ENCODE measurements around the gene SCRN2. TPM values are rescaled to one million over a fixed set of nuclear protein-coding genes. Genes with fewer than 3 reads are reported as not detected.

SCRN2 gene
- total and polyA plus RNA-seq, 2 of the 8 experiments (the other 6 are each of a cell fraction or from before 2014, with no cell fraction given): 24.4 to 42.3 TPM

DNA sequence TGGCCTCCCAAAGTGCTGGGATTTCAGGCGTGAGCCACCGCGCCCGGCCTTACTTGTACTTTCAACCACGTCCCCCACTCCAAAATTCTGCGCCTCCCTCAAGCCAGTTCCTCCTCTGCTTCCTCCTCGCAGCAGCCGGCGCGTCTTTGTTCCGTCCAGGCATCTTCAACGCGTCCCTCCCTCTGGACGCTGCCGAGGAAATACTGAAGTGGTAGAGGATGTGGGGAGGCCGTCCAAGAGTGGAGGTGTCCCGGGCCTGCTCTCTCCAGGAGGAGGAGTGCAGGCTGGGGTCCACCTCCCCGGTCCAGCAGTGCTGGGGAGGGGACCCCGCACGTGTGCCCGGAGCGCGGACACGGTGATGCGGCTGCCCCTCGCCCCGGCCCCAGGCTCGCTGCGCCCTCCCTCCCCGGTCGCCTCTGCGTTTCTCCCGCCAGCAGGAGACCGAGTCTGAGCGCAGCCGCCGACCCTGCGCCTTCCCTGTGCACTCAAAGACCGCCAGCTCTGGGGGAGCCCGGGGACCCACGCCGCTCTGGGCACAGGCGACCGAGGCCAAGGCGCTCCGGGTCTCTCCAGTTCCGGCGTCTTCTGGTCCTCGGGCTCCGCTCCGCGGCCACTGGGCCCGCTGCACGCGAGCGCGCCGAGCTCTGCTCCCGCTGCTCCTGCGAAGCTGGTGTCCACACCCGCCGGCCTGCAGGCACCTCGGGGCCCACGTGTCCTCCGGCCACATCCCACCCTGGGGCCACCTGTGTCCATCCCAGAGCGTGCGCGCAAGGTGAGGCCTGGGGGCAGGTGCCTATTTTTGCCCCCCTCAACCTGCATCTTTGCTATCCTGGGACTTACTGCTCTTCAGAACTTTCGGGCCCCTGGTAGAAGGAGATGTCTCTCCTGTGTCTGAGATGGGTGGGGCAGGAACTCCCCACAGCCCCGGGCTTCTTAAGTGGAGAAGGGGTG is 51.2 kb downstream of the SCRN2 start:
- no peak overlapping the region for H4K5ac ChIP-seq (ENCODE audit: insufficient read length, low read depth, low read length)
- no peaks in the 10 kb centered on the region for H3K9me3 ChIP-seq (ENCODE audit: insufficient read depth in 2 of 2, low read depth in 1 of 2, low read length in 1 of 2)
- H2BK12ac ChIP-seq (ENCODE audit: low read depth, low read length): no peak overlapping the region; the same call in 1 of the 2 replicates
- peaks cover 0 to 3% (median 2%) of the 10 kb centered on the region in 4 experiments; a peak in 3 of 7 replicates for H3K4me1 ChIP-seq (replicated peaks in 1 of 4; ENCODE audit: control insufficient read depth in 3 of 4, insufficient read depth in 4 of 4, low read length in 3 of 4)
- no peak overlapping the region for H2BK120ac ChIP-seq (replicated peaks; ENCODE audit: low read depth, low read length)
- no peaks in the 10 kb centered on the region for H3K36me3 ChIP-seq (ENCODE audit: control insufficient read depth in 2 of 4, insufficient read depth in 4 of 4, low read length in 3 of 4)
- peak overlapping the region; percentile 29 for H3K4ac ChIP-seq (replicated peaks; ENCODE audit: insufficient read length, low read depth, low read length)
- H3K79me1 ChIP-seq (ENCODE audit: low read depth, low read length): no peaks in the 10 kb centered on the region
- H3K18ac ChIP-seq (ENCODE audit: extremely low read depth, low read length): peak overlapping the region; percentile 2; the same call in 1 of the 2 replicates
- no peak overlapping the region for H3K23ac ChIP-seq (ENCODE audit: insufficient read length)
- H3K27me3 ChIP-seq (replicated peaks in 1 of 4; ENCODE audit: control insufficient read depth in 3 of 4, extremely low read depth in 1 of 4, insufficient read depth in 3 of 4, low read length in 3 of 4): peaks cover 6 to 33% (median 26%) of the 10 kb centered on the region in 4 experiments
- H3K14ac ChIP-seq (ENCODE audit: insufficient read length): no peak overlapping the region
- peak overlapping the region; percentile 52 for H3K56ac ChIP-seq (replicated peaks; ENCODE audit: insufficient read length, low read depth, low read length)
- H2AK5ac ChIP-seq (ENCODE audit: low read depth, low read length): no peak overlapping the region
- WGBS, 2 experiments (ENCODE audit: extremely low coverage in 1 of 2, insufficient coverage in 1 of 2, insufficient read length in 1 of 2, insufficient replicate concordance in 2 of 2, low coverage in 1 of 2, low lambda C conversion rate in 2 of 2, missing lambda C conversion rate in 1 of 2): 4% methylated on average over 60 of the region's 70 CpGs; no CpG with 5 or more reads in 1 of the 2 experiments
- H4K91ac ChIP-seq (replicated peaks; ENCODE audit: insufficient read length, low read length): peak overlapping the region; percentile 73
- H3K79me2 ChIP-seq (ENCODE audit: control insufficient read depth in 1 of 2, insufficient read depth in 2 of 2, low read length in 2 of 2): no peaks in the 10 kb centered on the region
- H4K8ac ChIP-seq (ENCODE audit: extremely low read depth, insufficient read depth, low read length): peak overlapping the region; percentile 89; the same call in 1 of the 2 replicates
- H2BK20ac ChIP-seq (ENCODE audit: low read length): no peak overlapping the region
- peaks cover 5% of the 10 kb centered on the region for H3K23me2 ChIP-seq (ENCODE audit: low read depth, low read length)
- H2BK5ac ChIP-seq (ENCODE audit: low read depth, low read length): no peak overlapping the region
- ChIA-PET CTCF (ENCODE audit: partially characterized antibody) (interaction anchor here (0.6 to 2.1 kb wide), 7 partner anchors 12 to 91 kb away, joined by 3 to 10 read pairs (median 4); no protein-coding TSS in a partner anchor), POLR2A (ENCODE audit: partially characterized antibody) (interaction anchor here (1.0 to 1.7 kb wide), 2 partner anchors 9 to 12 kb away, joined by 3 to 5 read pairs; no protein-coding TSS in a partner anchor)
- peak overlapping the region; percentile 94 for H2AFZ ChIP-seq (ENCODE audit: low read length)
- H4K20me1 ChIP-seq (replicated peaks in 1 of 2; ENCODE audit: control insufficient read depth in 1 of 2, insufficient read depth in 2 of 2, low read length in 2 of 2): peaks cover 0 to 3% of the 10 kb centered on the region in 2 experiments
- H3K9ac ChIP-seq (replicated peaks in 1 of 4; ENCODE audit: extremely low read depth in 1 of 4, low read depth in 3 of 4, low read length in 3 of 4): peak overlapping the region; percentile 36 to 65 (median 46); a peak in 6 of 7 replicates
- H3K4me3 ChIP-seq (ENCODE audit: extremely low read depth in 1 of 4, insufficient read depth in 2 of 4, low read depth in 3 of 4, low read length in 4 of 4): peak overlapping the region; percentile 49 to 69 (median 62)
- no peak overlapping the region for H3K27ac ChIP-seq (ENCODE audit: low read depth, low read length)
- no peak overlapping the region for H2BK15ac ChIP-seq (ENCODE audit: low read length)
- FAIRE-seq: no peak
- DNase-seq (ENCODE audit: low read depth in 1 of 2, low spot score in 2 of 2): peak; percentile 31 to 83
- peak overlapping the region; percentile 69 to 89 for H3K4me2 ChIP-seq (ENCODE audit: insufficient read depth in 1 of 2, low read depth in 2 of 2, low read length in 2 of 2)
- TF ChIP-seq RAD21 (IDR thresholded peaks at IDR 0.05 in 1 of 2, conservative IDR thresholded peaks at IDR 0.05 in 1 of 2; ENCODE audit: low read depth in 2 of 2, low read length in 2 of 2): peak; percentile 59 to 75
- peak; percentile 56 for TF ChIP-seq EZH2 (IDR thresholded peaks at IDR 0.05; ENCODE audit: low read depth, low read length, severe bottlenecking)
- peak; percentile 32 for TF ChIP-seq TAF7 (optimal IDR thresholded peaks at IDR 0.05; ENCODE audit: borderline replicate concordance, low read depth, low read length)
- TF ChIP-seq CEBPB (IDR thresholded peaks at IDR 0.05; ENCODE audit: low read depth, low read length): 0 out of 2 replicates have a peak, but pooled peaks have one; percentile 4
- TF ChIP-seq, protein P1, sequence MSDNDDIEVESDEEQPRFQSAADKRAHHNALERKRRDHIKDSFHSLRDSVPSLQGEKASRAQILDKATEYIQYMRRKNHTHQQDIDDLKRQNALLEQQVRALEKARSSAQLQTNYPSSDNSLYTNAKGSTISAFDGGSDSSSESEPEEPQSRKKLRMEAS (IDR thresholded peaks at IDR 0.05): peak; percentile 69
- TF ChIP-seq TAF1 (IDR thresholded peaks at IDR 0.05; ENCODE audit: low read depth, low read length): peak; percentile 46; the same call in 1 of the 2 replicates
- TF ChIP-seq TBP (IDR thresholded peaks at IDR 0.05; ENCODE audit: low read depth, low read length): peak; percentile 61

Measured in H1 (cell line).